IPS-15b (cell line): ENCODE measurements around the gene TLCD5.

Source experiments
- H3K27me3 ChIP-seq: one replicate; pipeline ENCODE4 v1.6.1; 2013; ENCODE audit warnings: low read length; ENCODE audit not compliant: control insufficient read depth, insufficient read depth
- H3K36me3 ChIP-seq: one replicate; pipeline ENCODE4 v1.6.1; 2013; ENCODE audit warnings: low read length; ENCODE audit not compliant: control insufficient read depth, insufficient read depth
- H3K4me1 ChIP-seq: one replicate; pipeline ENCODE4 v1.6.1; 2013; ENCODE audit warnings: mild to moderate bottlenecking, low read length; ENCODE audit not compliant: control insufficient read depth, insufficient read depth
- H3K4me3 ChIP-seq: one replicate; pipeline ENCODE4 v1.5.1; 2013; ENCODE audit warnings: low read depth, low read length
- H3K9ac ChIP-seq: one replicate; pipeline ENCODE4 v1.6.1; 2013; ENCODE audit warnings: low read depth, mild to moderate bottlenecking, low read length
- H3K9me3 ChIP-seq: one replicate; pipeline ENCODE4 v1.6.1; 2013; ENCODE audit warnings: mild to moderate bottlenecking, low read length; ENCODE audit not compliant: control insufficient read depth, insufficient read depth

The TLCD5 gene

DNA sequence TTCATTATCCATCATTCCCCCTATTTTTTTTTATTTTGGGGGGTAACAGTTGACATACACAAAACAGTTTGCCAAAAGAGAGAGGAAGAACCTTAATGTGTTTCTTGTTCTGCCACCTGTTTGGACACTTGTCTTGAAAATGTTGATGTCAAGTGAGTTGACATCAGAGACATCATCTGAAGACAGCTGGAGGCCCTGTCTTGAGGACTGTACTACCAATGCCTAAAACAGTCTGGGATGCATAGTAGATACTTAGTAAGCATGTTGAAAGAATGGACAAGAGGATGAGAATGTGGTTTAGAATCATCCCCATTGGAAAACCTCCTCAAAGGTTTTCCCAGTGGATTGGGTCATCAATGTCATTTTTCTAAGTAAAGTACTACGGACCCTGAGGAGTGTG lies 8.7 kb downstream of the TLCD5 start:
- peaks cover 7% of the 10 kb centered on the region for H3K4me1 ChIP-seq
- no peaks in the 10 kb centered on the region for H3K27me3 ChIP-seq
- H3K36me3 ChIP-seq = no peaks in the 10 kb centered on the region
- no peak overlapping the region for H3K4me3 ChIP-seq
- no peaks in the 10 kb centered on the region for H3K9me3 ChIP-seq
- H3K9ac ChIP-seq = no peak overlapping the region

GRCh38 chr11:120334332-120334731 lies 9.2 kb downstream of the TLCD5 start:
- Histone ChIP-seq H3K36me3 (no peaks in the 10 kb centered on the region), H3K27me3 (no peaks in the 10 kb centered on the region), H3K9me3 (no peaks in the 10 kb centered on the region), H3K4me1 (peaks cover 8% of the 10 kb centered on the region), H3K4me3 (no peak overlapping the region), H3K9ac (no peak overlapping the region)

DNA sequence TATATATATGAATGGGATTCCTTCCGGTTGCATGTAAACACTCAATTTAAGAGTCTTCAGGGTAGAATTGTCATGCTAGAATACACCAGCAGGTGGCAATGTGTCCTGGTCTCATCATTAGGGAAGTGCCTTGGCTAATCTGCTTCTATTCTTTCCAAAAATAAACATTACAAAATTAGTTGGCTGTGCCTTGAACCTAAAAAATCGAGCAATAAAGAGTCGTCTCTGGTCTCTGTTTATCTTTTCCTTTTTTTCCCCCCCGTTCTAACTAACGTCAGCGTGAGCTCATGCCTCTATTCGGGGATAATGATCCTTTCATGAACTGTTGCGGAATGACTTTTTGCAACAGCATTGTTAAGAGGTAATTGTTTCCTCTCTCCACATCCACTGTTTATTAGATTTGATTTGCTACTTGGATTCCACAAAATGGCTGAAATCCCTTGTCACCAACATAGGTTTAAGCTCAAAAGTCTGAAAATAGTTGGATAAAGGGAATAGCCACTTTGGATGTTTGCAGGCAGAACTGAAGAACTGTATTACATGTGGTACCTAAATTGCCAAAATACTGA lies 9.9 kb downstream of the TLCD5 start:
- H3K4me1 ChIP-seq = peaks cover 8% of the 10 kb centered on the region
- H3K9ac ChIP-seq = no peak overlapping the region
- H3K9me3 ChIP-seq = no peaks in the 10 kb centered on the region
- H3K27me3 ChIP-seq = no peaks in the 10 kb centered on the region
- no peaks in the 10 kb centered on the region for H3K36me3 ChIP-seq
- peak overlapping the region; percentile 96 for H3K4me3 ChIP-seq

DNA sequence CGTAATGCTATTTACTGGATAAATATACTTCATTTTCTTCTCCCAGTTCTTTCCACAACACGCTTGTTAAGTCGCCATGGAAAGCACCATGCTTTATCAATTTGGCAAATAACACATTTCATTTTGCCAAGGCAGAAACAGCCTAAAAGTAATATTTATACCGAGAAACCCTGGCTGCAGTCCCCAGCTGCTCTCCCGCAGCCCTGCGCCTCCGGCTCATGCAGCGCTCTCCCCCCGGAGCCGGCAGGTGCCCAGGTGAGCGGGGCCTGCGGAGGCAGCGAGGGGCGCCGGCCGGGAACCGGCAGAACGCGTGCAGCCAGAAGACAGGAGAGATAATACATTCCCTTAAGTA lies 10.4 kb downstream of the TLCD5 start:
- H3K9me3 ChIP-seq = no peaks in the 10 kb centered on the region
- H3K36me3 ChIP-seq = no peaks in the 10 kb centered on the region
- H3K4me3 ChIP-seq = peak overlapping the region; percentile 96
- peaks cover 8% of the 10 kb centered on the region for H3K4me1 ChIP-seq
- no peaks in the 10 kb centered on the region for H3K27me3 ChIP-seq
- peak overlapping the region; percentile 66 for H3K9ac ChIP-seq

DNA sequence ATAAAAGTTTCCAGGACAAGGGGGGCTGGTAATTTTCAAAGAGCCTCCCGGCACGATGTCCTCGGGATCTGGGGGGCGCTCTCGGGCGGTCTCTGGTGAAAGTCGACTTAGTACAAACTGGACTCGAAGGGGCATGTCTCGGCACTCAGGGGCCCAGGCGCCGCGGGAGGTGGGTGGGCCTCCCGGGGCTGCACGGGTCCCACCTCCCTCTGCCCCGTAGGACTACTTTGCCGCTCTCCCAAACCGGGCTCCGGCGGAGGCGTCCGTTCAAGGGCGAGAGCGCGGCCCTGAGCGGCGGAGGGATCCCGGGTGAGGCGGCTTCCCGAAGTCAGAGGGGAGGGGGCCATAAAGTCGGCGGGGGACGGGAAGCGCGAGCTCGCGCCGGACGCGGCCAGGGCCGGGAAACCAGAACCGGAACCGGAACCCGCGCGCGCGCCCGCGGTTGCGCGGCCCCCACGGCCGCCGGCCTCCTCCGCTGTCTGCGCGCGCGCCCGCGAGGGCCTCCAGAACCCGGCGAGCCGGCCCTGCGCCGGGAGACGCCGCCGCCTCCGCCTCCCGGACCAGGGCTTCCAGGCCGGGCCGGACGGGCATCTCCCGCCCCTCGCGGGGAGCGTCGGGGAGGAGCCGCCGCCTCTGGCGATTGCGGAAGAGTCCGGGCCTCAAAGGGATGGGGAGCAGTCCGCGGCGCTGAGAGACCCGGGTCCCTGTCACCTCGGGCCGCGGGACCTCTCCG lies 11.0 kb downstream of the TLCD5 start, which contains the start of gene ARHGEF12:
ARHGEF12 (plus strand) TSS at position 506 of the 733 bp plus-strand sequence. CDS start 831 bp downstream, outside the sequence.
- Histone ChIP-seq H3K9me3 (no peaks in the 10 kb centered on the region), H3K27me3 (no peaks in the 10 kb centered on the region), H3K9ac (peak within 1 kb of the TSS; percentile 80), H3K4me1 (peaks cover 8% of the 10 kb centered on the region), H3K4me3 (peak within 1 kb of the TSS; percentile 96), H3K36me3 (no peaks in the 10 kb centered on the region)

- peak overlapping the region; percentile 80 for H3K9ac ChIP-seq
- H3K4me1 ChIP-seq = peaks cover 8% of the 10 kb centered on the region
- no peaks in the 10 kb centered on the region for H3K27me3 ChIP-seq
- peak overlapping the region; percentile 96 for H3K4me3 ChIP-seq
- H3K9me3 ChIP-seq = no peaks in the 10 kb centered on the region
- no peaks in the 10 kb centered on the region for H3K36me3 ChIP-seq
Observed at GRCh38 chr11:120336641-120337354, 11.7 kb downstream of the TLCD5 start.

GRCh38 chr11:120337355-120338106 lies 12.4 kb downstream of the TLCD5 start:
- H3K27me3 ChIP-seq = no peaks in the 10 kb centered on the region
- H3K4me1 ChIP-seq = peaks cover 8% of the 10 kb centered on the region
- H3K9ac ChIP-seq = peak overlapping the region; percentile 80
- H3K36me3 ChIP-seq = no peaks in the 10 kb centered on the region
- H3K4me3 ChIP-seq = peak overlapping the region; percentile 96
- H3K9me3 ChIP-seq = no peaks in the 10 kb centered on the region

- H3K4me1 ChIP-seq = peaks cover 9% of the 10 kb centered on the region
- no peaks in the 10 kb centered on the region for H3K9me3 ChIP-seq
- no peaks in the 10 kb centered on the region for H3K27me3 ChIP-seq
- no peak overlapping the region for H3K9ac ChIP-seq
- H3K36me3 ChIP-seq = no peaks in the 10 kb centered on the region
- H3K4me3 ChIP-seq = peak overlapping the region; percentile 96
Observed at GRCh38 chr11:120338107-120338933, 13.2 kb downstream of the TLCD5 start.

DNA sequence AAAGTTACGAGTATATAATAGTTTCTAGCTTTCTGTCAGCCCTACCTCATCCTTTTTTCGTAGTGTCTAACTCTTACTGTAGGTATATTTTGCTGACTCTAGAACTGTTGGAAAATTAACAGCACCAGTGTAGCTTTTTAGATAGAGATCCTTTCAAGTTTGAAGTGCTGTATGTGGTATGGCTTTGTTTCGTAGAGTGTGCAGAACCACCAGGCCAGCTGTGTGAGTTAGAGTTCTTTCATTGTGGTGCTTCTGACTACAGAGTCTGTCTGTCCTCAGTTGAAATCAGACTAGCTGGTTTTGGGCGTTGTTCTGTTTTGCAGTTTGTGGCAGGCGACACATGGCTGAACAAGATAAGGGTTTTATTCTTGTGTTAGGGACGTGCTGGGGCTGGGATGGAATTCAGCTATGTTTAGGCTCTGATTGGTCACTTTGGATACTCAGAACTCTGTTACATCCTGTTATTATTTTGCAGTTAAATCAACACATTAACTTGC lies 14.3 kb downstream of the TLCD5 start:
- no peaks in the 10 kb centered on the region for H3K9me3 ChIP-seq
- no peaks in the 10 kb centered on the region for H3K36me3 ChIP-seq
- no peak overlapping the region for H3K4me3 ChIP-seq
- no peak overlapping the region for H3K9ac ChIP-seq
- H3K27me3 ChIP-seq = no peaks in the 10 kb centered on the region
- peaks cover 12% of the 10 kb centered on the region for H3K4me1 ChIP-seq

GRCh38 chr11:120340529-120340928 lies 15.4 kb downstream of the TLCD5 start:
- Histone ChIP-seq H3K9me3 (no peaks in the 10 kb centered on the region), H3K27me3 (no peaks in the 10 kb centered on the region), H3K4me1 (peaks cover 12% of the 10 kb centered on the region), H3K9ac (no peak overlapping the region), H3K36me3 (no peaks in the 10 kb centered on the region), H3K4me3 (no peak overlapping the region)

DNA sequence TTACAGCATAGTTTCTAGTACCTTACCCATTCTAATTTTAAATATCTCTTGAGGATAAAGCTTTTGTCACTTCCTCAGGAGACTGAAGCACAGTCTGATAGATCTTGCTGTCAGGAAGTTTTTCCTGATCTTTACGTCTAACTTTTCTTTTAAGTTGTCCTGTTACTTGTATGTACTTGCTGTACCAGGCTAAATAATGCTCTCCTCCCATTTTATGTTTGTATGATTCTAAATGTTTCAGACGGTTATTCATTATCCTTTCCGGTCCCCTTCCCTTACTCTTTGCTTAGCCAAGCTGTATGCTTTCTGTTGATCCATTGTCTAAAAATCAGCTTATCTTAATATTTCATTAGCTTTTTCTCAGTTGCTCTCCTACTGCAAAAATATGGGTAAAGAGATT lies 17.1 kb downstream of the TLCD5 start:
- Histone ChIP-seq H3K9me3 (no peaks in the 10 kb centered on the region), H3K4me3 (no peak overlapping the region), H3K9ac (no peak overlapping the region), H3K27me3 (no peaks in the 10 kb centered on the region), H3K4me1 (peaks cover 12% of the 10 kb centered on the region), H3K36me3 (no peaks in the 10 kb centered on the region)
